H1 (cell line): ENCODE results near the gene CTIF. TPM values are rescaled to one million over a fixed set of nuclear protein-coding genes. Genes with fewer than 3 reads are reported as not detected.

Source experiments
- CTCF ChIA-PET: fragments of 300-600 bp; sonication (Branson Sonifier 250); formaldehyde crosslinking; loops from one replicate; lab custom pipeline; 2021; ENCODE audit not compliant: partially characterized antibody; lab: Charles Lee
- POLR2A ChIA-PET: fragments of 300-600 bp; sonication (Branson Sonifier 250); formaldehyde crosslinking; loops from one replicate; lab custom pipeline; 2021; ENCODE audit warnings: inconsistent platforms; ENCODE audit not compliant: partially characterized antibody; lab: Charles Lee
- DNase-seq, 2 experiments: peaks; one replicate each; pipeline versions ENCODE4 v3.0.0 to v3.0.0-alpha.2; 2010 to 2022; ENCODE audit warnings: low spot score in 2 of 2, low read depth in 1 of 2, mixed read lengths in 1 of 2
- FAIRE-seq: peaks from 2 replicates; lab custom pipeline; 2011; peaks lifted over from hg19 to GRCh38; lab: Jason Lieb, UNC
- H2AFZ ChIP-seq: 2 replicates; pipeline ENCODE4 v1.8.1; 2012; ENCODE audit warnings: low read length, inconsistent platforms
- H2AK5ac ChIP-seq: 2 replicates; pipeline ENCODE4 v1.6.1; 2013; ENCODE audit warnings: low read depth, low read length
- H2BK120ac ChIP-seq: replicated peaks from 2 replicates; pipeline ENCODE3; 2013; ENCODE audit warnings: low read depth, low read length, inconsistent platforms
- H2BK12ac ChIP-seq: 2 replicates; pipeline ENCODE4 v1.6.1; 2013; ENCODE audit warnings: low read depth, low read length
- H2BK15ac ChIP-seq: 2 replicates; pipeline ENCODE4 v1.6.1; 2013; ENCODE audit warnings: low read length
- H2BK20ac ChIP-seq: 2 replicates; pipeline ENCODE4 v1.6.1; 2013; ENCODE audit warnings: low read length
- H2BK5ac ChIP-seq: 2 replicates; pipeline ENCODE4 v1.6.1; 2013; ENCODE audit warnings: low read depth, low read length
- H3K14ac ChIP-seq: 2 replicates; pipeline ENCODE4 v1.6.1; 2013; ENCODE audit warnings: inconsistent platforms; ENCODE audit not compliant: insufficient read length
- H3K18ac ChIP-seq: 2 replicates; pipeline ENCODE4 v1.6.1; 2013; ENCODE audit warnings: low read length; ENCODE audit errors: extremely low read depth
- H3K23ac ChIP-seq: 2 replicates; pipeline ENCODE4 v1.6.1; 2013; ENCODE audit warnings: inconsistent platforms; ENCODE audit not compliant: insufficient read length
- H3K23me2 ChIP-seq: 2 replicates; pipeline ENCODE4 v1.6.1; 2013; ENCODE audit warnings: low read depth, low read length
- H3K27ac ChIP-seq: 2 replicates; pipeline ENCODE4 v1.6.1; 2011; ENCODE audit warnings: low read depth, low read length, inconsistent platforms
- H3K27me3 ChIP-seq, 4 experiments: replicated peaks in 1 of 4; 1 replicate in 1 of 4; 2 replicates in 3 of 4; pipeline versions ENCODE4 v1.6.1 to v1.8.1; 2011 to 2013; ENCODE audit warnings: low read length in 3 of 4, mild to moderate bottlenecking in 3 of 4, inconsistent platforms in 2 of 4, mixed read lengths in 2 of 4, moderate library complexity in 1 of 4; ENCODE audit not compliant: control insufficient read depth in 3 of 4, insufficient read depth in 3 of 4; ENCODE audit errors: extremely low read depth in 1 of 4
- H3K36me3 ChIP-seq, 4 experiments: 2 replicates each; pipeline versions ENCODE4 v1.6.1 to v1.8.1; 2011 to 2013; ENCODE audit warnings: mild to moderate bottlenecking in 4 of 4, low read length in 3 of 4, moderate library complexity in 2 of 4, control low read depth in 1 of 4, inconsistent platforms in 1 of 4; ENCODE audit not compliant: insufficient read depth in 4 of 4, control insufficient read depth in 2 of 4
- H3K4ac ChIP-seq: replicated peaks from 2 replicates; pipeline ENCODE3; 2013; ENCODE audit warnings: low read length, low read depth, mixed read lengths, inconsistent platforms; ENCODE audit not compliant: insufficient read length
- H3K4me1 ChIP-seq, 4 experiments: replicated peaks in 1 of 4; 1 replicate in 1 of 4; 2 replicates in 3 of 4; pipeline versions ENCODE4 v1.6.1 to v1.8.1; 2011 to 2013; ENCODE audit warnings: low read length in 3 of 4, inconsistent platforms in 2 of 4, mixed read lengths in 1 of 4; ENCODE audit not compliant: insufficient read depth in 4 of 4, control insufficient read depth in 3 of 4
- H3K4me2 ChIP-seq, 2 experiments: 2 replicates each; pipeline versions ENCODE4 v1.6.1 to v1.8.1; 2011 to 2013; ENCODE audit warnings: low read depth in 2 of 2, low read length in 2 of 2, control low read depth in 1 of 2, inconsistent platforms in 1 of 2, mild to moderate bottlenecking in 1 of 2; ENCODE audit not compliant: insufficient read depth in 1 of 2
- H3K4me3 ChIP-seq, 4 experiments: fragments of 200-600, 300-600 bp in 1 of 4; sonication (generic), shearing (Covaris generic), sonication (Bioruptor Twin) in 1 of 4; 2 replicates each; pipeline versions ENCODE4 v1.5.1 to v1.8.1; 2011 to 2016; ENCODE audit warnings: low read length in 4 of 4, low read depth in 3 of 4, control low read depth in 2 of 4, inconsistent platforms in 2 of 4, mild to moderate bottlenecking in 2 of 4, mixed read lengths in 1 of 4, moderate library complexity in 1 of 4; ENCODE audit not compliant: insufficient read depth in 2 of 4; ENCODE audit errors: extremely low read depth in 1 of 4
- H3K56ac ChIP-seq: replicated peaks from 2 replicates; pipeline ENCODE3; 2013; ENCODE audit warnings: low read depth, mild to moderate bottlenecking, mixed read lengths, low read length, inconsistent platforms; ENCODE audit not compliant: insufficient read length
- H3K79me1 ChIP-seq: 2 replicates; pipeline ENCODE4 v1.6.1; 2013; ENCODE audit warnings: low read depth, low read length, control low read depth
- H3K79me2 ChIP-seq, 2 experiments: 2 replicates each; pipeline versions ENCODE4 v1.6.1 to v1.8.1; 2012 to 2013; ENCODE audit warnings: low read length in 2 of 2, mild to moderate bottlenecking in 2 of 2, inconsistent platforms in 1 of 2; ENCODE audit not compliant: insufficient read depth in 2 of 2, control insufficient read depth in 1 of 2
- H3K9ac ChIP-seq, 4 experiments: replicated peaks in 1 of 4; 1 replicate in 1 of 4; 2 replicates in 3 of 4; pipeline versions ENCODE4 v1.6.1 to v1.8.1; 2011 to 2013; ENCODE audit warnings: low read depth in 3 of 4, low read length in 3 of 4, control low read depth in 2 of 4, mild to moderate bottlenecking in 2 of 4, moderate library complexity in 2 of 4, inconsistent platforms in 1 of 4; ENCODE audit errors: extremely low read depth in 1 of 4
- H3K9me3 ChIP-seq, 2 experiments: 2 replicates each; pipeline versions ENCODE4 v1.6.1 to v1.8.1; 2012 to 2013; ENCODE audit warnings: mild to moderate bottlenecking in 2 of 2, moderate library complexity in 2 of 2, control low read depth in 1 of 2, inconsistent platforms in 1 of 2, low read depth in 1 of 2, low read length in 1 of 2, mixed read lengths in 1 of 2; ENCODE audit not compliant: insufficient read depth in 2 of 2
- H4K20me1 ChIP-seq, 2 experiments: replicated peaks in 1 of 2; 2 replicates each; pipeline versions ENCODE3 to v1.8.1; 2011 to 2013; ENCODE audit warnings: inconsistent platforms in 2 of 2, low read length in 2 of 2, mild to moderate bottlenecking in 1 of 2; ENCODE audit not compliant: insufficient read depth in 2 of 2, control insufficient read depth in 1 of 2
- H4K5ac ChIP-seq: 2 replicates; pipeline ENCODE4 v1.6.1; 2013; ENCODE audit warnings: low read length, low read depth, mixed read lengths, inconsistent platforms; ENCODE audit not compliant: insufficient read length
- H4K8ac ChIP-seq: 2 replicates; pipeline ENCODE4 v1.8.0; 2013; ENCODE audit warnings: mild to moderate bottlenecking, moderate library complexity, low read length, inconsistent platforms; ENCODE audit not compliant: insufficient read depth; ENCODE audit errors: extremely low read depth
- H4K91ac ChIP-seq: replicated peaks from 2 replicates; pipeline ENCODE3; 2013; ENCODE audit warnings: low read length, mixed read lengths, inconsistent platforms; ENCODE audit not compliant: insufficient read length
- GTF2F1 ChIP-seq: IDR thresholded peaks from 2 replicates; pipeline ENCODE4 v1.6.1; 2012; ENCODE audit warnings: low read depth, low read length, improper control_type of control experiment, borderline replicate concordance
- KDM4A ChIP-seq: IDR thresholded peaks from one replicate; pipeline ENCODE4 v1.7.1; 2012; ENCODE audit warnings: low read depth, mild to moderate bottlenecking, moderate library complexity, low read length, inconsistent platforms; ENCODE audit not compliant: severe bottlenecking
- MAFK ChIP-seq: IDR thresholded peaks from 2 replicates; pipeline ENCODE4 v1.6.1; 2012; ENCODE audit warnings: low read depth, mild to moderate bottlenecking, improper control_type of control experiment, low read length
- SIX5 ChIP-seq: IDR thresholded peaks from 2 replicates; pipeline ENCODE4 v1.6.1; 2011; ENCODE audit warnings: mild to moderate bottlenecking, low read depth, low read length
- TAF7 ChIP-seq: optimal IDR thresholded peaks from 2 replicates; pipeline ENCODE3; 2011; ENCODE audit warnings: low read depth, mild to moderate bottlenecking, inconsistent platforms, low read length, moderate library complexity, borderline replicate concordance
- WGBS, 2 experiments: shearing (Covaris generic) in 1 of 2; methylation state at CpG; one replicate each; pipeline versions ENCODE4 v1.1.6 to v1.1.7; 2013 to 2015; ENCODE audit warnings: low lambda C conversion rate in 2 of 2, mixed read lengths in 2 of 2, inconsistent platforms in 1 of 2, low coverage in 1 of 2, missing lambda C conversion rate in 1 of 2; ENCODE audit not compliant: insufficient replicate concordance in 2 of 2, insufficient coverage in 1 of 2, insufficient read length in 1 of 2; ENCODE audit errors: extremely low coverage in 1 of 2, missing lambda C conversion rate in 1 of 2; 5-methylcytosine and 5-hydroxymethylcytosine counted together
- polyA plus RNA-seq, 7 experiments: library from polyadenylated mRNA; depleted of rRNA in 3 of 7; stranded (reverse) in 5 of 7; unstranded in 2 of 7; fragments of >200 nt in 5 of 7; fragments of 200-250 nt in 2 of 7; gene quantifications; 1 replicate in 5 of 7; 2 replicates in 1 of 7; 4 replicates in 1 of 7; pipeline versions ENCODE4 v1.2.1 to v1.2.3, GENCODE V29; 2011 to 2013; ENCODE audit warnings: missing spikeins in 2 of 7, mixed read lengths in 2 of 7
- total RNA-seq: library from RNA; stranded (reverse); fragmentation: NEBNext Ultra II Directional; extraction: Animal tissue kit (Norgen Biotek cat#: 25700); gene quantifications from 2 replicates; pipeline ENCODE4 v1.2.1, GENCODE V29; 2021

Gene CTIF
- total and polyA plus RNA-seq, 2 of the 8 experiments (the other 6 are each of a cell fraction or from before 2014, with no cell fraction given) = 9.0 to 17.8 TPM

DNA sequence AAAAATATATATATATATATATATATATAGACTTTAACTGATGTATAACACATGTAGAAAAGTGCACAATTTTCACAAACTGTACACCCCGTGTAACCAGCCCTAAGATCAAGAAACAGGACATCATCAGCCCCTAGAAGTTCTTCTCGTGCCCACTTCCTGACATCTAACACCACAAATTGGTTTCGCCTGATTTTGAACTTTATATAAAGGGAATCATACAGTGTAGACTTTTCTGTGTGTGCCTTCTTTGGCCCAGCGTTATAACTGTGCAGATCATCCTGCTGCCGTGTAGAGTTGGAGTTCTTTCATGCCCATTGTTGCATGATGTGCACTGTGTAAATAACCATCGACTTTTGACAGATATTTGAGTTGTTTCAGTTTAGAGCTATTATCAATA lies 370.9 kb downstream of the CTIF start:
- no peak overlapping the region for H3K18ac ChIP-seq
- H3K4me2 ChIP-seq = no peak overlapping the region
- POLR2A ChIA-PET = no interaction called here
- TF ChIP-seq GTF2F1 (no peak), MAFK (no peak), KDM4A (no peak), SIX5 (no peak), TAF7 (no peak)

More for the DNA sequence above, 370.9 kb downstream of the CTIF start:
- H3K27me3 ChIP-seq = no peaks in the 10 kb centered on the region; a peak in 1 of 7 replicates
- H2AFZ ChIP-seq = no peak overlapping the region
- H3K9ac ChIP-seq = no peak overlapping the region
- no peak overlapping the region for H3K14ac ChIP-seq
- no peaks in the 10 kb centered on the region for H4K20me1 ChIP-seq
- H4K91ac ChIP-seq = no peak overlapping the region
- no peaks in the 10 kb centered on the region for H3K79me2 ChIP-seq
- no peak overlapping the region for H3K4ac ChIP-seq
- H2AK5ac ChIP-seq = no peak overlapping the region
- CTCF ChIA-PET = interaction anchor here (0.8 to 1.0 kb wide), 2 partner anchors 12 to 136 kb away, joined by 3 read pairs; no protein-coding TSS in a partner anchor
- WGBS, 2 experiments = 94% methylated on average over 6 of the region's 6 CpGs; no CpG with 5 or more reads in 1 of the 2 experiments
- no peaks in the 10 kb centered on the region; a peak in 2 of 7 replicates for H3K4me1 ChIP-seq
- no peak overlapping the region for H3K4me3 ChIP-seq
- H3K27ac ChIP-seq = no peak overlapping the region
- H2BK15ac ChIP-seq = no peak overlapping the region
- H4K5ac ChIP-seq = no peak overlapping the region
- no peak overlapping the region for H2BK5ac ChIP-seq
- H3K9me3 ChIP-seq = no peaks in the 10 kb centered on the region
- H3K23ac ChIP-seq = no peak overlapping the region
- no peak overlapping the region for H3K56ac ChIP-seq
- no peaks in the 10 kb centered on the region for H3K23me2 ChIP-seq
- no peaks in the 10 kb centered on the region for H3K36me3 ChIP-seq
- DNase-seq (no peak), FAIRE-seq (no peak)
- no peak overlapping the region for H2BK120ac ChIP-seq
- H3K79me1 ChIP-seq = no peaks in the 10 kb centered on the region
- H2BK12ac ChIP-seq = no peak overlapping the region
- H4K8ac ChIP-seq = no peak overlapping the region
- H2BK20ac ChIP-seq = no peak overlapping the region
